ENCODE measurements around the gene RIN2. TPM values are rescaled to one million over a fixed set of nuclear protein-coding genes. Genes with fewer than 3 reads are reported as not detected.
A peak's percentile ranks its signal among the peaks of the same experiment; 100 is the strongest.

Gene RIN2
- total and polyA plus RNA-seq, 2 of the 13 experiments (the other 11 are each of a cell fraction or from before 2014, with no cell fraction given), result 2.5 to 5.1 TPM

GRCh38 chr20:19784511-19785172 is 26.6 kb downstream of the RIN2 start (continued):
- TF ChIP-seq RAD21 (CRISPR knock-in tag; IDR thresholded peaks at IDR 0.05) (peak; percentile 72), MIXL1 (CRISPR knock-in tag; IDR thresholded peaks at IDR 0.05) (peak; percentile 60), ZNF335 (CRISPR knock-in tag; IDR thresholded peaks at IDR 0.05) (0 out of 2 replicates have a peak, but pooled peaks have one; percentile 35), CERS6 (CRISPR knock-in tag; IDR thresholded peaks at IDR 0.05) (no peak), BRCA1 (CRISPR knock-in tag; IDR thresholded peaks at IDR 0.05) (no peak), GFI1 (CRISPR knock-in tag; IDR thresholded peaks at IDR 0.05; ENCODE audit: borderline replicate concordance) (no peak), AHDC1 (CRISPR knock-in tag; IDR thresholded peaks at IDR 0.05; ENCODE audit: borderline replicate concordance) (peak; percentile 51; the same call in 1 of the 2 replicates), RXRB (CRISPR knock-in tag; IDR thresholded peaks at IDR 0.05; ENCODE audit: borderline replicate concordance) (0 out of 2 replicates have a peak, but pooled peaks have one; percentile 27), ZSCAN31 (CRISPR knock-in tag; IDR thresholded peaks at IDR 0.05; ENCODE audit: low read depth) (no peak), STAG1 (CRISPR knock-in tag; IDR thresholded peaks at IDR 0.05) (peak; percentile 89), CTCF (CRISPR knock-in tag; IDR thresholded peaks at IDR 0.05) (peak; percentile 88), MIER3 (CRISPR knock-in tag; IDR thresholded peaks at IDR 0.05; ENCODE audit: borderline replicate concordance) (0 out of 2 replicates have a peak, but pooled peaks have one; percentile 40), ARID3A (IDR thresholded peaks at IDR 0.05; ENCODE audit: low read depth, low read length) (peak; percentile 84), HBP1 (CRISPR knock-in tag; IDR thresholded peaks at IDR 0.05; ENCODE audit: low read depth) (0 out of 2 replicates have a peak, but pooled peaks have one; percentile 15), ZNF205 (CRISPR knock-in tag; IDR thresholded peaks at IDR 0.05) (0 out of 2 replicates have a peak, but pooled peaks have one; percentile 50), ZNF230 (CRISPR knock-in tag; IDR thresholded peaks at IDR 0.05) (no peak), TCF7 (IDR thresholded peaks at IDR 0.05; ENCODE audit: low read depth) (peak; percentile 42; the same call in 1 of the 2 replicates)

All from HepG2 (cell line).